AG09319 (cell line): ENCODE results near the gene ITPK1.
"Not testable (repeated sequence)": the region's sequence is repeated elsewhere in the genome, so short reads cannot be mapped to it uniquely, and the experiment has no call there.

Experiments
- DNase-seq: peaks from one replicate; pipeline ENCODE4 v3.0.0-alpha.2; 2010; ENCODE audit warnings: low read depth; ENCODE audit errors: extremely low read depth
- TF ChIP-seq, protein P1 (sequence below): IDR thresholded peaks from 2 replicates; pipeline ENCODE4 v1.5.1; 2011; ENCODE audit warnings: low read depth, mild to moderate bottlenecking, inconsistent platforms, low read length, moderate library complexity

ITPK1 gene

DNA sequence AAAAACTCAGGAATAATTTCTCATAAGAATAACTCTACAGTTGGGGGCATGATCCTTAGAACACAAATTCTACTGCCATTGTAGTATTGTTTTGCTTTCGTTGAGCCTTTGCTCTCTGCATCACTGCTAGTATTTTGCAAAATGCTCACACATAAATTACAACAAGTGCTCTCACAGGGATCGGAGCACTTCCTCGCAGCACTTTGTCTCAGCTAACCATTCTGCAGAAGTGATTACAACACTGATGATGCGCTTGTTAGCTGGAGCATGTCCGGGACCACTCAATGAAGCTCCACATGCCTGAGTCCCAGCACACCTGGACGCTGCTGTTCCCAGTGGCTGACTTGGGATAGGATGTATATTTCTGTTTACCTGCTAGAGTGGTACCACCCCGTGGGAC, 37.4 kb upstream of the ITPK1 start:
- TF ChIP-seq, protein P1, sequence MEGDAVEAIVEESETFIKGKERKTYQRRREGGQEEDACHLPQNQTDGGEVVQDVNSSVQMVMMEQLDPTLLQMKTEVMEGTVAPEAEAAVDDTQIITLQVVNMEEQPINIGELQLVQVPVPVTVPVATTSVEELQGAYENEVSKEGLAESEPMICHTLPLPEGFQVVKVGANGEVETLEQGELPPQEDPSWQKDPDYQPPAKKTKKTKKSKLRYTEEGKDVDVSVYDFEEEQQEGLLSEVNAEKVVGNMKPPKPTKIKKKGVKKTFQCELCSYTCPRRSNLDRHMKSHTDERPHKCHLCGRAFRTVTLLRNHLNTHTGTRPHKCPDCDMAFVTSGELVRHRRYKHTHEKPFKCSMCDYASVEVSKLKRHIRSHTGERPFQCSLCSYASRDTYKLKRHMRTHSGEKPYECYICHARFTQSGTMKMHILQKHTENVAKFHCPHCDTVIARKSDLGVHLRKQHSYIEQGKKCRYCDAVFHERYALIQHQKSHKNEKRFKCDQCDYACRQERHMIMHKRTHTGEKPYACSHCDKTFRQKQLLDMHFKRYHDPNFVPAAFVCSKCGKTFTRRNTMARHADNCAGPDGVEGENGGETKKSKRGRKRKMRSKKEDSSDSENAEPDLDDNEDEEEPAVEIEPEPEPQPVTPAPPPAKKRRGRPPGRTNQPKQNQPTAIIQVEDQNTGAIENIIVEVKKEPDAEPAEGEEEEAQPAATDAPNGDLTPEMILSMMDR, result no peak
- no peak for DNase-seq

DNA sequence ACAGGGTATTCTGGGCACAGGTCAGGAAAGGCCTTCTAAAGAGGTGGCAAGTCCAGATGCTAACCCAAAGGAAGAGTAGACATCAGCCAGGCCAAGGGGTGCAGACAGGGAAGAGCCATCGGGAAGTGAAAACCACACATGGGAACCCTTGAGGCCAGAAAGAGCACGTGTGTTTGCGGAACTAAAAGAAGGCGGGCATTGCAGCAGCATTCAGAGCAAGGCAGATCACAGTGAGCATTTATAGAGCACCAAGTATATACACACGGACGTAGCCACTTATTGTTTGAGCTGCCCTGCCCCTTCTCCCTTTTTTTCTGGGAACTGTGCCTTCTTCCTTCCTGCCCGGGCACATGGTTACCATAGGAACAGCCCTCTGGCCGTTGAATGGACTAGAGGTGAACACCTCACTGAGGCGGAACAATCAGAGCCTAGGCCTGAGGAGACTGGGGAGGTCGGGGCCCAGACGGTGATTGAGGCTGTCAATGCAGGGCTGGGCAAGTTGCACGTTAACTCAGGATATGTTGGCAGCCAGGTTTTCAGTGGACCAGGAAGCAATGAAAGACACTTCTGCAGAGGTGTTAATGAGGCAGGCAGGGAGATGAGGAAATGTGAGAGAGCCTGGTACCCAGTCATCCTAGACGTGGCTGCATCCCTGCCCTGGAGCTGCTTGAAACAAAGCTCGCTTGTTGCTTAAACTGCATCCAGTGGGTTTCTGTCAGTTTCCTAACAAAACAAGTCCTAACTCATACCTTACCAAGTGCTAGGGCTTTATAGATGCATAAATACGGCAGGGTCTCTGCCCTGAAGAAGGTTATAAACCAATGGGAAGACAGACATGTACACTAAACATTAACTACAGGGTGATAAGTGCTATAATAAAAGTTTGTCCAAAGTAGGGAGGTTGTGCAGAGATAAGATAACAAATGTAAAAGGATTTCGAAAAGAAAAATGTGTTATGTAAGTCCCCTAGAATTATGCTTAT, 34.8 kb upstream of the ITPK1 start:
- TF ChIP-seq, protein P1, result no peak
- no peak for DNase-seq

DNA sequence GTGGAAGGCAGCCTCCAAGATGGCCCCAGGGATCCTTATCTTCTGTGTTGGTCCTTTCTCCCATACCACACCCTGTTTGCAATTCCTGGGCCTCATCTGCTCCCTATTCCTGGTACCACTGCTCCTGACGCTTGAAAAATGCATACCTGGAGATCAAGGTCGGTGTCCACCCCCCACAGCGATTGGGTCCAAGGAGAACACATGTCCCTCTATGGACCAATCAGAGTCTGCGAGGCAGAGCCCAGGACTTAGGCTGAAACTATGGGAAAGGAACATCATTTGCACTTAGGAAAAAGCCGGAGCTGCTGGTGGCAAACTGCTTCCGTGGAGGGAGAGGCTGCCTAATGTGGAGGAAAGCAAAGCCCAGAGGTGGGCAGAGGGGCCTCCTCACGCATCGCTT, 33.3 kb upstream of the ITPK1 start:
- no peak for DNase-seq
- TF ChIP-seq, protein P1, result no peak

DNA sequence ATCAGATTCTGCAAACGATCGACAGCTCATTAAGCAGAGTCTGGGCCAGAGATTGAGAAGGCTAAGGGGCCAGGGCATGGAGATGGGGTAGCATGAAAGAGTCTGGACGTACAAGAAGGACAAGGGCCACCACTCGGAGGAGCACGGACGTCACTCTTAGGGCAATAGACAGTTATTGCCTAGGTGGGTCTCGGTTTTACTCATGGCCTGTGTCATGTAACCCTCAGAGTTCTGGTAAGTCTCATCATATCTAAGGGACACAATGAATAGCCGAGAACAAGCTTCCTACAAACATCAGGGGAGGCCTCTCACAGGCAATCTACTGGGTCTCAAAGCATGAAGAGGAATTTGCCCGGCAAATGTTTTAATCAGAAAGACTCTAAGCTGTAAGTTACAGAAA, 30.4 kb upstream of the ITPK1 start:
- TF ChIP-seq, protein P1, result no peak
- DNase-seq, result no peak

DNA sequence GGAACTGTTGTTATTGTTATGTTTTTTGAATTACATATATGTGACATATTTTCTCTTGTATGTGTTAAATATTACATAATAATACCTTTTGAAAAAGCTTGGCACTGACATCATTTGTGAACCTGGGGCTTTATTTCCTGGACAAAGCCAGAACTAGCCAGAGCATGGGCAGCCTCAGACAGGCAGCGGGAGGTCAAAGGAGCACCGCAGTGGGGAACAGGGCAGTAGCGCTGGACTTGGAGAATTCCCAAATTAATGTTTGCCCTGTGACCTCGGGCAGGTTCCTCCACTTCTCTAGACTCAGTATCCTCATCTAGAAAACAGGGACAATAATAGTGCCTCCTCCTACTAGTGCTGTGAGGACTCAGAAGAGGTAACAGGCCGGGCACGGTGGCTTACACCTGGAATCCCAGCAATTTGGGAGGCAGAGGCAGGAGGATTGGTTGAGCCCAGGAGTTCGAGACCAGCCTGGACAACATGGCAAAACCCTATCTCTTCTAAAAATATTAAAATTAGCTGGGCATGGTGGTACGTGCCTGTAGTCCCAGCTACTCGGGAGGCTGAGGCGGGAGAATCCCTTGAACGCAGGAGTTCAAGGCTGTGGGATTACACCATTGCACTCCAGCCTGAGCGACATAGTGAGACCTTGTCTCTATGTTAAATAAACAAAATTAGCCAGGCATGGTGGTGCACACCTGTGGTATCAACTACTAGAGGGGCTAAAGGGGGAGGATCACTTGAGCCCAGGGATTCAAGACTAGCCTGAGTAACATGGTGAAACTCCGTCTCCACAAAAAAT, 27.3 kb upstream of the ITPK1 start:
- no peak for DNase-seq
- TF ChIP-seq, protein P1, result no peak

DNA sequence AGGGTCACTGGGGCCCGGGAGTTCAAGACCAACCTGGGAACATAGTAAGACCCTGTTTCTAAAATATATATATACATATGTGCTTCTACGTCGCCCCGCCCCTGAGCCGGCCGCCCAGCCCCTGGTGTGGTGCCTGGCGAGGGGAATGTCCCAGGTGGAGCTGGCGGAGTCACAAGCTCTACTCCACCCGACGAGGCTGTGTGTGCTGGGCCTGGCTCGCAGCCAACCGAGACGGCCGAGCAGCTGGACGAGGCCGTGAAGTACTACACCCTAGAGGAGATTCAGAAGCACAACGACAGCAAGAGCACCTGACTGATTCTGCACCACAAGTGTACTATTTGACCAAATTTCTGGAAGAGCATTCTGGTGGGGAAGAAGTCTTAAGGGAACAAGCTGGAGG, 22.1 kb upstream of the ITPK1 start:
- DNase-seq, result no peak

DNA sequence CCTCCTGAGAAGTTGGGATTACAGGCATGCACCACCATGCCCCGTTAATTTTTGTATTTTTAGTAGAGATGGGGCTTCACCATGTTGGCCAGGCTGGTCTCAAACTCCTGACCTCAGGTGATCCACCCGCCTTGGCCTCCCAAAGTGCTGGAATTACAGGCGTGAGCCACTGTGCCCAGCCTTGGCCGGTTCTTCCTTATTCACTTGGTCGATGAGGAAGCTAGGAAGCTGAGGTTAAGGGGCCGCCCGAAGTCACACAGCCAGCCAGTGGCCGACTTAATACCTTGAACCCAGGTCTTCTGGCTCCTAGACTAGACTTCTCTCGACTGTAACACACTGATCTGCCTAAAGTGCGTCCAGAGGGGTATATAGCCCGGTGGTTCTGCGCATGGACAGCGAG, 20.8 kb upstream of the ITPK1 start:
- not testable (repeated sequence) for DNase-seq

More for the DNA sequence above, 22.1 kb upstream of the ITPK1 start:
- TF ChIP-seq, protein P1, result no peak
